Effector memory CD8-positive, alpha-beta T cell (primary cell): Measurements from ENCODE around the gene SND1.

Source experiments
- ATAC-seq: fragments of 150-1000 bp; cut with Tn5 transposase; replicated peaks from 2 replicates; pipeline ENCODE4 v1.10.0; 2021; ENCODE audit warnings: mild to moderate bottlenecking, moderate library complexity
- DNase-seq, 3 experiments: peaks; one replicate each; pipeline ENCODE4 v3.0.0; 2021
- H3K27ac Mint-ChIP-seq, 2 donors: one replicate each; pipeline ENCODE4 v1.8.0; 2022; ENCODE audit warnings: mild to moderate bottlenecking in 2 of 2, mixed read lengths in 2 of 2, moderate library complexity in 2 of 2
- H3K27me3 Mint-ChIP-seq, 2 donors: one replicate each; pipeline ENCODE4 v1.8.0; 2022; ENCODE audit warnings: mixed read lengths in 2 of 2
- H3K36me3 Mint-ChIP-seq: one replicate; pipeline ENCODE4 v1.8.0; 2022; ENCODE audit warnings: mild to moderate bottlenecking, moderate library complexity, mixed read lengths; ENCODE audit not compliant: insufficient read depth
- H3K4me1 Mint-ChIP-seq, 2 donors: one replicate each; pipeline ENCODE4 v1.8.0; 2022; ENCODE audit warnings: low read depth in 2 of 2, mixed read lengths in 2 of 2
- H3K4me3 Mint-ChIP-seq, 2 donors: one replicate each; pipeline ENCODE4 v1.8.0; 2022; ENCODE audit warnings: mild to moderate bottlenecking in 2 of 2, mixed read lengths in 2 of 2, moderate library complexity in 2 of 2
- H3K9me3 Mint-ChIP-seq, 2 donors: one replicate each; pipeline ENCODE4 v1.8.0; 2022; ENCODE audit warnings: mixed read lengths in 2 of 2

The SND1 gene

DNA sequence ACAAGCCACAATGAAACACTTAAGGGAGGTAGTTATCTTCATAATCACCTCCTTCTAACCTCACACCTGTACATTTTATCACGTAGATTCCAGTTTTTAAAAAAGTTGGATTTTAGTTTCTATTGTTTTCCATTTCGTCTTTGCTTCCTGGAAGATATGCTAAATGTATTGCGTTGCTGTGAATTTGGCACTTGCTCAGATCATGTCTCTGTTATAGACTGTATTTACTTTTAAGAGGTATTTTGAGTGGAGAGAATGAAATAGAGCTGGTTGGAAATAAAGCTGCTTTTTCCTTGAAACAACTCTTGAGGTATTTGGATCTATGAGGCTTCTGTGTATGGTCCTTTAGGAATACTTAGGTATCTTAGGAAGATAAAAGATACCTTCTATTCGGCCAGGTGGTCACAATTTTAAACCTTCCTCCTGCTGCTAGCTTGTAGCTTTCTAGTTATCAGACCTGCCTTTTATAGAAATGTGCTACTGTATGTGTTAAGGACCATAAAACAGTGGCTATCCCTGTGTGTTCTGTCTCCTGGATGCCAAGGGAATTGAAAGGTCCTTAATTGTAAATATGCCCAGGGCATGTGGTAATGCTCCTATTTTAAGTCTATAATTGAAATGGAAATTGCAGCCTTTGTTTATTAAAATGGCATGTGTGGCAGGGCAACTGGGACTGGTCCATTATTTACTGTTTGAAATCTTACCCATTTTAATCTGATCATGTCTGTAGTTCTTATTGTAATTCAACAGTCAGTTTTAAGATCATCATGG lies 147.7 kb downstream of the SND1 start:
- no peaks in the 10 kb centered on the region for H3K36me3 Mint-ChIP-seq
- H3K27me3 Mint-ChIP-seq: no peaks in the 10 kb centered on the region
- peaks cover 11 to 37% of the 10 kb centered on the region in 2 donors for H3K4me1 Mint-ChIP-seq
- no peak overlapping the region for H3K4me3 Mint-ChIP-seq
- H3K27ac Mint-ChIP-seq: peak overlapping the region in 1 of 2 donors; percentile 12
- no peaks in the 10 kb centered on the region for H3K9me3 Mint-ChIP-seq
- ATAC-seq (no peak), DNase-seq (no peak)

DNA sequence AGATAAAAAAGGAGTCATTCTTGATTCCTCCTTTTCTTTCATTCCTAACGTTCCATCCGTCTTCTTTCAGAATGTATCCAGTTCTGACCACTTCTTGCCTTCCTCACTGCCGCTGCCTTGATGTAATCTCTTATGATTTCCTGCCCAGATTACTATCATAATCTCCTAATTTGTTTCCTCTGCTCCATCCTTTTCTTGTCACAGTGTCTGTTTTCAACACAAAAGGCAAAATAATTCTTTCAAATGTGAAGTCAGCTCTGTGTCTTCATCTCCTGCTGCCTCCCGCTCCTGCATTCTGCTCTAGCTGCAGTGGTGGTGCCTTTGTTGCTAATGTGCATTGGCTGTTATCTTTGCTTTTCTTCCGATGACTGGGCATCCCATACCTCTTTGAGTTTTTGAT lies 150.9 kb downstream of the SND1 start:
- Mint-ChIP-seq H3K27ac (no peak overlapping the region), H3K4me3 (no peak overlapping the region), H3K27me3 (no peaks in the 10 kb centered on the region), H3K9me3 (no peaks in the 10 kb centered on the region), H3K4me1 (peaks cover 12 to 45% of the 10 kb centered on the region in 2 donors), H3K36me3 (peaks cover 3% of the 10 kb centered on the region)
- no peak for DNase-seq
- ATAC-seq: no peak

DNA sequence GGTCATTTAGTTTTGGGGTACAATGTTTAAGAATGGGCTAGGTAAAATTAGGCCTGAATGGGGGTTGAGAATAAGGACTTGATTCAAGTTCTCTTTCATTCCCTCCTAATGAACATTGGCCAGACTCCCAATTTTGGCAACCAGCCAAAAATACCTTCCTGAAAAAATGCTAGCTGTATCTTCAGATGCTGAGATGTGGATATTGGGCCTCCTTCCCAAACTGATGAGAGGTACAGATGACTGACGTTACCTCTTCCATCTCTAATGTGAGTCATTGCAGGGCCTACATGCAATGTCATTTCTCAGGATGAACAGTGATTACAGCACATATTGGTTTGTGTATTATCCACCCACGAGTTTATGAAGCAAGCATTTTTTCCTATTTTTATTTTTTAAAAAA lies 151.6 kb downstream of the SND1 start:
- Mint-ChIP-seq H3K4me1 (peaks cover 8 to 39% of the 10 kb centered on the region in 2 donors), H3K27ac (no peak overlapping the region), H3K36me3 (peaks cover 3% of the 10 kb centered on the region), H3K27me3 (no peaks in the 10 kb centered on the region), H3K9me3 (no peaks in the 10 kb centered on the region), H3K4me3 (no peak overlapping the region)
- DNase-seq (no peak), ATAC-seq (no peak)

DNA sequence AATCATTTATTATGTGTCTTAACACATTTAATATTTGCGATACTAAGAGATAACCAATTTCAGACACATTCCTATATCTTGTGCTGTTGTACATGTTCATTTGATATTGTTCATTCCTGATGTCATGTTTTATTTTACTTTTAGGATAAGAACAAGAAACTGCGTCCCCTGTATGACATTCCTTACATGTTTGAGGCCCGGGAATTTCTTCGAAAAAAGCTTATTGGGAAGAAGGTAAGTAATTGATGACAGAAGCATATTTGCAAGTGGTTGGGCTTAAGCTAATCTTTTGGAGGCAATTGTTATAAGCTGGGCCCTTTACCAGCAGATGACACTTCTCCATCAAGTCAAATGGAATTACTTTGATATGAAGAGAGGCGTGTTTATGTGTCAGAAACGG lies 155.3 kb downstream of the SND1 start:
- no peak for DNase-seq
- H3K27me3 Mint-ChIP-seq: no peaks in the 10 kb centered on the region
- H3K27ac Mint-ChIP-seq: no peak overlapping the region
- no peaks in the 10 kb centered on the region for H3K9me3 Mint-ChIP-seq
- ATAC-seq: no peak
- peaks cover 3% of the 10 kb centered on the region for H3K36me3 Mint-ChIP-seq
- H3K4me3 Mint-ChIP-seq: no peak overlapping the region
- H3K4me1 Mint-ChIP-seq: peaks cover 20 to 46% of the 10 kb centered on the region in 2 donors

DNA sequence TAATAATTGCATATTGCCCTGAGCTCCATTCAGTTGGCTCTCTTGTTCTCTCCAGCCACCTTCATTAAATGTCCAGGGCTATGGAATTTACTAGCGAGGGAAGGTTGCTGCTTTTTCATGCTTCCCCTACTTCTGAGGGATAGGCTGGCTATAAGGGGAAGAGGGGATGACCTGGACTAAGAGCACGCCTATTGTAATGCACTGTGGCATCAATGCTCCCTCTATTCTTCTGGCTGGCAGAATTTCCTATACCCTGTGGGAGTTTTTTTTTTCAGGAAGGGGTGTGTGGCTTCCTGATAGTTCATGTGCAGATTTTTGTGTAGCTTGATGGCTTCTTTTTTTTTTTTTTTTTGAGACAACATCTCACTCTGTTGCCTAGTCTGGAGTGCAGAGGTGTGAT lies 155.8 kb downstream of the SND1 start:
- Mint-ChIP-seq H3K27ac (no peak overlapping the region), H3K4me1 (peaks cover 20 to 50% of the 10 kb centered on the region in 2 donors), H3K4me3 (no peak overlapping the region), H3K27me3 (no peaks in the 10 kb centered on the region), H3K9me3 (no peaks in the 10 kb centered on the region), H3K36me3 (peaks cover 3% of the 10 kb centered on the region)
- DNase-seq (no peak), ATAC-seq (no peak)

DNA sequence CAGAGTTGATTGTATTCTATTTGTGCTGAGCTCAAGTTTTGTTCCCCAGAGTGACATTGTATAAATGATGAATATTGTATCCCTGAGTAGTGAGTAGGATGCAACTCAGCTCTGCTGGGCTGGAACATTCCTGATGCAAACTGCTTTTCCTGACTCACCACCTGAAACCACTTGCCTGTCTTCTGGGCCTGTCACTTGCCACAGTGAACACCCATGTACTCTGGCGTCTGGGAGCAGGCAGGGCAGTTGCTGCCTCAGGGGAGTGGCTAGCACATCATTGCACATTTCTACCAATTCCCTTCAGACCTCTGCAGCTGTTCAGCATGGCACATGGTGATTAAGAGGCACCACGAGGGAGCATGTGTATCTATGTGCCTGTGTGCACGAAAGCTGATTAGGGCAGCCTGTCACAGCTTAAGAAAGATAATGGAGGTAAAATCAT lies 157.3 kb downstream of the SND1 start:
- H3K9me3 Mint-ChIP-seq: no peaks in the 10 kb centered on the region
- H3K27me3 Mint-ChIP-seq: no peaks in the 10 kb centered on the region
- no peak for DNase-seq
- no peak for ATAC-seq
- H3K36me3 Mint-ChIP-seq: peaks cover 13% of the 10 kb centered on the region
- H3K4me1 Mint-ChIP-seq: peaks cover 28 to 57% of the 10 kb centered on the region in 2 donors
- H3K4me3 Mint-ChIP-seq: no peak overlapping the region
- H3K27ac Mint-ChIP-seq: no peak overlapping the region

DNA sequence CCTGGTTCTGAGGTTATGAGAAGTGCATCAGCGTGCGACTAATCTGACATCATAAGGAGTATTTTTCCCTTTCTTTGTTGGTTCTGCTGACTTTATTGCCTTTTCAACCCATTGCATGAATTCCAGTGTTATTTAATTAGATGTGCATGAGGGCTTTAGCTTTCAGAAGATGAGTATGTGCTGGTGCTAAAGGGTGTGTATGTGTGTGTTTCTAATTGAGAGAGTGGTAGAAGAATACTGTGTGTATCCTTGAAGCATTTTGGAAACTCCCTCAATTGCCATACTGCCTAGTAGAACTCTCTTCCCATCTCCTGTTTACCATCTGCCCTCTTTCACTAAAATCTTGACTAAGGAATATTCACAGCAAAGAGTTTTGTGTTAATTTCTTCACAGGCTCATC lies 158.1 kb downstream of the SND1 start:
- Mint-ChIP-seq H3K4me3 (no peak overlapping the region), H3K4me1 (peaks cover 33 to 59% of the 10 kb centered on the region in 2 donors), H3K27me3 (no peaks in the 10 kb centered on the region), H3K27ac (no peak overlapping the region), H3K36me3 (peaks cover 14% of the 10 kb centered on the region), H3K9me3 (no peaks in the 10 kb centered on the region)
- ATAC-seq (no peak), DNase-seq (no peak)

DNA sequence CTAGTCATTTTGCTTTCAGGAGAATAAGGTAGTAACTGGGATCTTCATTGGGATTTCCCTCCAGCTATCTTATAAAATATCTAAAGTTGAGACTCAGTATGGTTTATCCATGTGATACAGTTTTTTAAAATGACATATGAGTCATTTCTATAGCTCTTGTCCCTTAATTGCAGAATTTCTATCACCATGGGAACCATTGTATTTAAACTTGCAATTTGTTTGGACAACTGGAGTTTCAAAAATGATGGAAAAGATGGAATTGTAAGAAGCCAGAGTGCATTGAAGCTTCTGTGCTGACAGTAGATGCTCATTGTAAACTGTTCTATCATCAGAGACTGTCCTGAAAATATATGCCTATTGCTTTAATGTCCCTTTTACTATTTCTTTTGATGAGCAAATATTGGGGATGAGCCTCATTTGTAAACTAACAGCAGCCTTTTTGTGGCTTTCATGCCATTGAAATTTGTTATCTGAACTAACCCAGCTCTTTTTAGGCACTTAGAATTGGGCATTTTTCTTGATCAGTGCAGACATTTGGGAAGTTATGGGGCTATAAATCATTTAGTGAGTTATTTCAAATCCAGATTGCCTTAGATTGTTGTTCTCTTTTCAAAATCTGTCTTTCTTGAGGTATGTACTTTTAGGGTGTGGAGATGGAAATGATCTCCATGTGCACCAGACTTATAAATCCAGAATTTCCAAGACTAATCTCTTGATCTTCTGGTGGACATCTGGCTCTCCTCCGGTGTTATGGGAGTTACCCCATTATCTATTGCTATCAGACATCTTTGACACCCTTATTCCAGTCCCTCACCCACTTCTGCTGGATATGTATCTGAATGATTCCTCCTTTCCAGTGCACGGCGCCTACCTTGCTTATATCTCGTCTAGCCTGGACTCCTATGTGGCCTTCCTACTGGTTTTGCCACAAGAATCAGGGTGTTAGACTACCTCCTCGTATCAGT lies 159.0 kb downstream of the SND1 start:
- ATAC-seq: no peak
- no peak overlapping the region for H3K4me3 Mint-ChIP-seq
- H3K27ac Mint-ChIP-seq: no peak overlapping the region
- no peak for DNase-seq
- peaks cover 14% of the 10 kb centered on the region for H3K36me3 Mint-ChIP-seq
- H3K4me1 Mint-ChIP-seq: peaks cover 37 to 57% of the 10 kb centered on the region in 2 donors
- no peaks in the 10 kb centered on the region for H3K9me3 Mint-ChIP-seq
- no peaks in the 10 kb centered on the region for H3K27me3 Mint-ChIP-seq

DNA sequence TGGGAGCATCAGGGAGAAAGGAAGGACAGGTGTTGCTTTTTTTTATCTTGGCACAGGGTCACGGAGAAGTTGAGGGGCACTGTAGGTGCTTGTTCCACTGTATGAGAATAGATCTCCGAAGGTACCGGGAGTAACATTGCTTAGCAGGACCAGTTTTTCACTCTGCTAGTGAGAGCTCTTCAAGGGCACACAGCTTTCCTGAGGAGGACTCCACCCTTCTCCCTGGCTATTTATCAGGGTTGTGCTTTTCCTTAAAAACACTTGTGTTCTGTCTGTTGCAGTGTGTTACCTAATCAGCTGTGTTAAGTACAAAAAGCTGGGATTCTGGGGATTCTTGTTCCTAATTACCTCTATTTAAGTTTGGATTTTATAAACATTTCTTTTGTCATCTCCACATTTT lies 160.5 kb downstream of the SND1 start:
- H3K27ac Mint-ChIP-seq: peak overlapping the region in 1 of 2 donors; percentile 26
- no peaks in the 10 kb centered on the region for H3K9me3 Mint-ChIP-seq
- peaks cover 41 to 54% of the 10 kb centered on the region in 2 donors for H3K4me1 Mint-ChIP-seq
- ATAC-seq (no peak), DNase-seq (no peak)
- peaks cover 11% of the 10 kb centered on the region for H3K36me3 Mint-ChIP-seq
- no peak overlapping the region for H3K4me3 Mint-ChIP-seq
- no peaks in the 10 kb centered on the region for H3K27me3 Mint-ChIP-seq

DNA sequence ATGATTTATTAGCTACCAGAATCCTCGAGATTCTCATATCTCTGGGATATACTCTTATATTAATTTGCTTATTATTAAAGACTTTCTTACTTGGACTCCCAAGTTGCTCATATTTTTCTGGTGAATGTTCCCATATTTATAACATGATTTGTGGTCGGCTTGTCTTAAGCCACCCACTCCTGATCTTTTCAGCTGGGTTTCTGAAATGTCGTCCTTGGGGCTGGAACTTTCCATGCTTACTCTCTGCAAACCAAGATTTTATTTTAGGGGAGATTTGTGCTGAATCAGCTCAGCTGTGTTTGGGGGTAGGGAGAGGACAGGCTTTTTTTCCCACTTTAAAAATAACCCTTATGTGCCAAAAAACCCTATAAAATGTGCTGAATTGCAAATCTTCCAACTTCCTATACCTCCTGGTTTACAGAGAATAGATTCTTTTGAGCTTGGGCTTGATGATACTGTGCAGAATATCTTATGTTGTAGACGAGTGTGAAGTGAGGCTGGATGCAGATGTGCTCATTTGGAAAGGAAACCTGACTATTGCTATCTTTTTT lies 162.1 kb downstream of the SND1 start:
- Mint-ChIP-seq H3K4me1 (peaks cover 50 to 59% of the 10 kb centered on the region in 2 donors), H3K9me3 (no peaks in the 10 kb centered on the region), H3K27ac (no peak overlapping the region), H3K36me3 (peaks cover 11% of the 10 kb centered on the region), H3K4me3 (no peak overlapping the region), H3K27me3 (no peaks in the 10 kb centered on the region)
- no peak for ATAC-seq
- no peak for DNase-seq

DNA sequence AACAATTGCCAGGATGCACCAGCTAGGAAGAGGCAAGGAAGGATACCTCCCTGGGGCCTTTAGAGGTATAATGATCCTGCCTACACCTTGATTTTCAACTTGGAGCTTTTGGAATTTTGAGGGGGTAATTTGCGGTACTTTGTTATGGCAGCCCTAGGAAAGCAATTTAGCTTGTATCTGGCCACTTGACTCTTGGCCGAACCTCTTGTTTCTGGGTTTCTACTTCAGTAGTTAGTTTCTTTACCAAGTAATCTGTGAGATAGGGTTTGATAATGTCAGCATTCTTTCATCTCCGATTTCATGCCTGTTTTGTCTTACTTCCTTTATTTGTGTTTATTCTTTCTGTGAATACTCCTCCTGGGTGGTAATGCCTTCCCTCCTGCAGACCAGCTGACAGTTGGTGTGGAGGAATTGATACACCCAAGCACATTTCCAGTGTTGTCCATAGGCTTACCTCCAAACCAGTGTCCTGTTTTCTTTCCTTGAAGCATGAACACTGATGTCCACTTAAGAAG lies 163.7 kb downstream of the SND1 start:
- DNase-seq (no peak), ATAC-seq (no peak)
- no peaks in the 10 kb centered on the region for H3K27me3 Mint-ChIP-seq
- peaks cover 11% of the 10 kb centered on the region for H3K36me3 Mint-ChIP-seq
- no peak overlapping the region for H3K27ac Mint-ChIP-seq
- no peak overlapping the region for H3K4me3 Mint-ChIP-seq
- no peaks in the 10 kb centered on the region for H3K9me3 Mint-ChIP-seq
- peaks cover 49 to 50% of the 10 kb centered on the region in 2 donors for H3K4me1 Mint-ChIP-seq

DNA sequence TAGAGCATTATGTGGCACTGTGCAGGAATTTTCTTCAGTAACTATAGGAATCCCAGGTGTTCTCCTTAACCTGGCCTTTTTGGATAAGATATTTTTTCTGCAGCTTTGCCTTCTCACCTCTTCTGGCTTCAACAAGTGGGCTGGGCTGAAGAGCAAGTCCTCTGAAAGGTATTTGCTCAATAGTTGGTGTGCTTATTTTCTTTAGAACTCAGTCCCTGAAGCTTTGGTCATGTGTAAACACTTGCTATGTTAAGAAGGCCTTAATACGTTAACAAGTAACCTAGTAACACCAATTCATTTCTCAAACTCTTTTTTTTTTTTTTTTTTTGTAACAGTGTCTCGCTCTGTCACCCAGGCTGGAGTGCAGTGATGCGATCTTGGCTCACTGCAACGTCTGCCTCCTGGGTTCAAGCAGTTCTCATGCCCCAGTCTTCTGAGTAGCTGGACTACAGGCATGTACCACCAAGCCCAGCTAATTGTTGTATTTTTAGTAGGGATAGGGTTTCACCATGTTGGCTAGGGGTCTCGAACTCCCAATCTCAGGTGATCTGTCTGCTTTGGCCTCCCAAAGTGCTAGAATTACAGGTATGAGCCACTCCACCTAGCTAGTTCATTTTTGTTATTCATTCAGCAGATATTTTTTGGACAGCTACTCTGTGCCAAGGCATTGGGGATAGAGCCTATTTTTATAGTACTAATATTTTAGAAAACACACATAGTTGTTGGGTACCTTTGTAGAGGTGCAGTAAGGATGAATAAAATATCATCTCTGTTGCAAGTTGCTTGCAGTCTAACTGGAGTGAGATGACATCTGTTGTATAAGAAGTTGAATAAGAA lies 164.6 kb downstream of the SND1 start:
- peaks cover 47 to 54% of the 10 kb centered on the region in 2 donors for H3K4me1 Mint-ChIP-seq
- DNase-seq: no peak
- no peaks in the 10 kb centered on the region for H3K9me3 Mint-ChIP-seq
- no peaks in the 10 kb centered on the region for H3K27me3 Mint-ChIP-seq
- H3K27ac Mint-ChIP-seq: peak overlapping the region in 1 of 2 donors; percentile 22
- H3K4me3 Mint-ChIP-seq: no peak overlapping the region
- no peak for ATAC-seq
- H3K36me3 Mint-ChIP-seq: peaks cover 11% of the 10 kb centered on the region

DNA sequence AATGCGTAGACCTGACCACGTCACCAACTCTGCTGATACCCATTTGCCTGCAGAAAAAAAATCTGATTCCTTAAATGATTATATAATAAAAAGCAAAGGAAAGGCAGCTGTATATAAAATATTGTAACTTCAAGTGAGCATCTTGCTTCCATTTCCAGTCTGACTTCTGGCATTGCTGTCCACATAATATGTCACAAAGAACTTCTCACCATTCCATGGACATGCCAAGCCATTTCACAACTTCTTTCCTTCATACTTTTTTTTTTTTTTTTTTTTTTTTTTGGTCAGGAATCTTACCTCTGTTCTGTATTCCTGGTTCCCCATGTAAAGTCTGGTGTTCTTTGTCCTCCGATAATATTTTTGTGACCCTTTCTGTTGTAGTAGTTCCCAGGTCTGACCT lies 165.5 kb downstream of the SND1 start:
- peaks cover 11% of the 10 kb centered on the region for H3K36me3 Mint-ChIP-seq
- no peaks in the 10 kb centered on the region for H3K27me3 Mint-ChIP-seq

More for the DNA sequence above, 165.5 kb downstream of the SND1 start:
- Mint-ChIP-seq H3K27ac (no peak overlapping the region), H3K4me1 (peaks cover 44 to 50% of the 10 kb centered on the region in 2 donors), H3K9me3 (no peaks in the 10 kb centered on the region), H3K4me3 (no peak overlapping the region)
- DNase-seq (no peak), ATAC-seq (no peak)
